K562 (cell line): ENCODE measurements around the gene MBLAC2. TPM values are rescaled to one million over a fixed set of nuclear protein-coding genes. Genes with fewer than 3 reads are reported as not detected.

ENCODE experiments used
- ARHGAP35 ChIP-seq: fragments of 450-650 bp; IDR thresholded peaks from 2 replicates; pipeline ENCODE4 v1.6.1; 2018; ENCODE audit not compliant: partially characterized antibody
- ASH1L ChIP-seq: fragments of 450-650 bp; IDR thresholded peaks from 2 replicates; pipeline ENCODE4 v1.6.1; 2018; ENCODE audit warnings: borderline replicate concordance, mild to moderate bottlenecking, low read depth; ENCODE audit not compliant: partially characterized antibody
- CBX2 ChIP-seq: fragments of 200-600 bp; sonication (generic); IDR thresholded peaks from one replicate; pipeline ENCODE4 v1.6.1; 2012; ENCODE audit warnings: mild to moderate bottlenecking, low read length, inconsistent platforms; ENCODE audit not compliant: insufficient read depth, poor library complexity, severe bottlenecking
- COPS2 ChIP-seq: fragments of 450-650 bp; conservative IDR thresholded peaks from 2 replicates; pipeline ENCODE4 v1.6.1; 2016; ENCODE audit warnings: mild to moderate bottlenecking, moderate library complexity
- HCFC1 ChIP-seq: IDR thresholded peaks from 2 replicates; pipeline ENCODE4 v1.6.1; 2012; ENCODE audit warnings: low read depth, low read length, improper control_type of control experiment
- HNRNPK ChIP-seq: fragments of 200-400 bp; formaldehyde crosslinking; IDR thresholded peaks from one replicate; pipeline ENCODE4 v1.6.1; 2018; ENCODE audit warnings: mild to moderate bottlenecking, low read depth, low read length; ENCODE audit not compliant: poor library complexity, severe bottlenecking
- IFI16 ChIP-seq: fragments of 250-450 bp; sonication (Bioruptor Pico); IDR thresholded peaks from 2 replicates; pipeline ENCODE4 v2.1.2; 2022; ENCODE audit warnings: mild to moderate bottlenecking, inconsistent platforms
- MCM5 ChIP-seq: fragments of 450-650 bp; IDR thresholded peaks from 2 replicates; pipeline ENCODE4 v1.6.1; 2016; ENCODE audit warnings: low read depth
- NONO ChIP-seq, 2 experiments: fragments of 200-400 bp in 1 of 2; fragments of 450-650 bp in 1 of 2; formaldehyde crosslinking in 1 of 2; IDR thresholded peaks; 2 replicates each; pipeline ENCODE4 v1.6.1; 2017; ENCODE audit warnings: low read depth in 2 of 2, mild to moderate bottlenecking in 2 of 2, moderate library complexity in 2 of 2, low read length in 1 of 2
- RFX7 ChIP-seq: fragments of 250-450 bp; sonication (Bioruptor Pico); IDR thresholded peaks from 2 replicates; pipeline ENCODE4 v1.5.1; 2021; ENCODE audit warnings: mild to moderate bottlenecking
- SMARCE1 ChIP-seq: fragments of 450-650 bp; IDR thresholded peaks from 2 replicates; pipeline ENCODE4 v1.7.1; 2016; ENCODE audit warnings: mild to moderate bottlenecking
- YY1 ChIP-seq, 3 experiments: IDR thresholded peaks; 2 replicates each; pipeline ENCODE4 v1.6.1; 2011; ENCODE audit warnings: low read length in 2 of 3, mild to moderate bottlenecking in 2 of 3, moderate library complexity in 2 of 3, borderline replicate concordance in 1 of 3, control low read depth in 1 of 3, low read depth in 1 of 3; ENCODE audit not compliant: insufficient read depth in 3 of 3, insufficient replicate concordance in 2 of 3, control insufficient read depth in 1 of 3, insufficient read length in 1 of 3; ENCODE audit errors: extremely low read depth in 1 of 3
- ZNF239 ChIP-seq: fragments of 250-450 bp; sonication (Bioruptor Pico); IDR thresholded peaks from 2 replicates; pipeline ENCODE4 v1.4.0; 2020; ENCODE audit warnings: mild to moderate bottlenecking
- ZNF707 ChIP-seq: fragments of 250-450 bp; sonication (Bioruptor Pico); conservative IDR thresholded peaks from 2 replicates; pipeline ENCODE4 v1.8.0; 2022; ENCODE audit warnings: inconsistent platforms, mild to moderate bottlenecking, moderate library complexity
- ZNF76 ChIP-seq: fragments of 250-450 bp; sonication (Bioruptor Pico); IDR thresholded peaks from 2 replicates; pipeline ENCODE4 v1.4.0; 2020; ENCODE audit warnings: mild to moderate bottlenecking, moderate library complexity, borderline replicate concordance
- polyA plus RNA-seq, 8 experiments: library from polyadenylated mRNA; depleted of rRNA in 4 of 8; stranded (reverse) in 5 of 8; unstranded in 3 of 8; fragments of >200 nt; fragmentation: Nextera tagmentation in 2 of 8; fragmentation: Illumina TruSeq in 1 of 8; extraction: Ambion mirVana in 2 of 8; extraction: Trizol in 1 of 8; gene quantifications; 2 replicates each; pipeline versions ENCODE4 v1.2.1 to v1.2.3, GENCODE V29; 2011 to 2014; ENCODE audit warnings: inconsistent platforms in 1 of 8, missing spikeins in 1 of 8
- total RNA-seq, 7 experiments: library from RNA; depleted of rRNA in 6 of 7; stranded (reverse); fragments of >200 nt in 6 of 7; fragmentation: Illumina TruSeq in 2 of 7; extraction: Trizol in 2 of 7; gene quantifications; 2 replicates each; pipeline versions ENCODE4 v1.2.1 to v1.2.3, GENCODE V29; 2011 to 2021; ENCODE audit warnings: low replicate concordance in 1 of 7
- TF ChIP-seq, protein P1 (sequence below): sonication (generic); formaldehyde crosslinking; IDR thresholded peaks from 2 replicates; pipeline ENCODE4 v1.8.1; 2022; ENCODE audit warnings: missing genetic modification reagents
- TF ChIP-seq, protein P2 (sequence below): sonication (generic); formaldehyde crosslinking; IDR thresholded peaks from 2 replicates; pipeline ENCODE4 v1.8.0; 2022; ENCODE audit warnings: mild to moderate bottlenecking, missing genetic modification reagents, borderline replicate concordance
- TF ChIP-seq, protein P3 (sequence below): fragments of 200-800 bp; sonication (Bioruptor generic); IDR thresholded peaks from 2 replicates; pipeline ENCODE4 v1.6.1; 2017; ENCODE audit warnings: missing genetic modification characterization, missing compliant biosample characterization
- TF ChIP-seq, protein P4 (sequence below): fragments of 250-450 bp; sonication (Bioruptor Pico); IDR thresholded peaks from 2 replicates; pipeline ENCODE4 v1.5.0; 2022; ENCODE audit warnings: mild to moderate bottlenecking

The MBLAC2 gene
- total and polyA plus RNA-seq, 9 of the 15 experiments (the other 6 are each of a cell fraction or from before 2014, with no cell fraction given): 2.4 to 13.1 (median 10.3) TPM

DNA sequence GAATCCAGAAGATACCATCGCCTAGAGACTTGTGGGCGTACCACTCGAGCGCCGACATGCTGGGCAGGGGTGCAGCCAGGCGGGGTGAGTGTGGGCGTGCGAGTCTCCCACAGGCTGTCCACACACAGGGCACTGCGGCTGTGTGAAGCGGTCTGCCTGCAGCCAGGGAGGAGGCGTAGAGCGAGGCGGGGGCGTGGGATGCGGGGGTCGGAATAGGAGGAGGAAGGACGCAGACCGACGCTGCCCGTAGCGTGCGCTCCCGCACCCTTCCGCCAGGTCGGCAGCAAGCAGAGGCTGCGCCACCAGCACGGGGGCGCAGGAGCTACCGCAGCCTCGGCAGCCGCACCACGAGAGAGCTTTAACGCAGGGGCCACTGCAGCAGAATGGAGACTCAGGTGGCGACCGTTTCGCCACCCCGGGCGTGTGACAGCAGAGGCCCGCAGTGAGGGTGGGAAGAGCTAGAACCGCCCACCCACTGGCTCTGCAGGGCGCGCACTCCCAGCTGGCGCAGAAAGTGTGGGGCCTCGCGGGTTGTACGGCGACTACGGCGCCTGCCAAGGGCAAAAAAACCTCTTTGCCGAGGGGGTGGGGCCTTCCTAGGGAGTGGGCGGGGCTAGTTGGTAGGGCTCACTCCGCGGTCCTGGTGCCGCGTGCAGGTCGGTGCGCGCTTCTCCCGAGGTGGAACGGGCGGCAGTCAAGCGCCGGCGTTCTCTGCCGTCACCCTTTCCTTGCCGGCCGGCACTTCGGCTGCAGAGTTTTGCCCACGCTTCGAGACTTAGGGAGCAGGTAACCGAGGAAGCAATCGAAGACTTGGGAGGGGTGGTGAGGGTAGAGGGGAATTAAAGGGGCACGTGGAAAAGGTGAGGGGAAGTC is at the start of gene MBLAC2, which contains the start of gene POLR3G (continued):
- TF ChIP-seq YY1 (IDR thresholded peaks at IDR 0.05; ENCODE audit: borderline replicate concordance in 1 of 3, control insufficient read depth in 1 of 3, extremely low read depth in 1 of 3, insufficient read depth in 3 of 3, insufficient read length in 1 of 3, insufficient replicate concordance in 2 of 3, low read depth in 1 of 3, low read length in 2 of 3) (peak in 2 of 3 experiments; percentile 42 to 53), HCFC1 (peak; percentile 44), RFX7 (CRISPR knock-in tag) (no peak), ASH1L (no peak), HNRNPK (peak; percentile 14), ZNF239 (CRISPR knock-in tag) (no peak), ZNF76 (CRISPR knock-in tag) (no peak), IFI16 (CRISPR knock-in tag) (no peak), ARHGAP35 (no peak), MCM5 (no peak), CBX2 (no peak), ZNF707 (CRISPR knock-in tag) (no peak), NONO (IDR thresholded peaks at IDR 0.05; ENCODE audit: low read depth in 2 of 2, low read length in 1 of 2) (peak; percentile 58 to 83; a peak in 3 of 4 replicates), SMARCE1 (no peak; the same call in 1 of the 2 replicates), COPS2 (no peak)
- TF ChIP-seq, protein P1, sequence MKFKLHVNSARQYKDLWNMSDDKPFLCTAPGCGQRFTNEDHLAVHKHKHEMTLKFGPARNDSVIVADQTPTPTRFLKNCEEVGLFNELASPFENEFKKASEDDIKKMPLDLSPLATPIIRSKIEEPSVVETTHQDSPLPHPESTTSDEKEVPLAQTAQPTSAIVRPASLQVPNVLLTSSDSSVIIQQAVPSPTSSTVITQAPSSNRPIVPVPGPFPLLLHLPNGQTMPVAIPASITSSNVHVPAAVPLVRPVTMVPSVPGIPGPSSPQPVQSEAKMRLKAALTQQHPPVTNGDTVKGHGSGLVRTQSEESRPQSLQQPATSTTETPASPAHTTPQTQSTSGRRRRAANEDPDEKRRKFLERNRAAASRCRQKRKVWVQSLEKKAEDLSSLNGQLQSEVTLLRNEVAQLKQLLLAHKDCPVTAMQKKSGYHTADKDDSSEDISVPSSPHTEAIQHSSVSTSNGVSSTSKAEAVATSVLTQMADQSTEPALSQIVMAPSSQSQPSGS (CRISPR knock-in tag): no peak
- TF ChIP-seq, protein P2, sequence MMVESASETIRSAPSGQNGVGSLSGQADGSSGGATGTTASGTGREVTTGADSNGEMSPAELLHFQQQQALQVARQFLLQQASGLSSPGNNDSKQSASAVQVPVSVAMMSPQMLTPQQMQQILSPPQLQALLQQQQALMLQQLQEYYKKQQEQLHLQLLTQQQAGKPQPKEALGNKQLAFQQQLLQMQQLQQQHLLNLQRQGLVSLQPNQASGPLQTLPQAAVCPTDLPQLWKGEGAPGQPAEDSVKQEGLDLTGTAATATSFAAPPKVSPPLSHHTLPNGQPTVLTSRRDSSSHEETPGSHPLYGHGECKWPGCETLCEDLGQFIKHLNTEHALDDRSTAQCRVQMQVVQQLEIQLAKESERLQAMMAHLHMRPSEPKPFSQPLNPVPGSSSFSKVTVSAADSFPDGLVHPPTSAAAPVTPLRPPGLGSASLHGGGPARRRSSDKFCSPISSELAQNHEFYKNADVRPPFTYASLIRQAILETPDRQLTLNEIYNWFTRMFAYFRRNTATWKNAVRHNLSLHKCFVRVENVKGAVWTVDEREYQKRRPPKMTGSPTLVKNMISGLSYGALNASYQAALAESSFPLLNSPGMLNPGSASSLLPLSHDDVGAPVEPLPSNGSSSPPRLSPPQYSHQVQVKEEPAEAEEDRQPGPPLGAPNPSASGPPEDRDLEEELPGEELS (CRISPR knock-in tag): no peak
- TF ChIP-seq, protein P3, sequence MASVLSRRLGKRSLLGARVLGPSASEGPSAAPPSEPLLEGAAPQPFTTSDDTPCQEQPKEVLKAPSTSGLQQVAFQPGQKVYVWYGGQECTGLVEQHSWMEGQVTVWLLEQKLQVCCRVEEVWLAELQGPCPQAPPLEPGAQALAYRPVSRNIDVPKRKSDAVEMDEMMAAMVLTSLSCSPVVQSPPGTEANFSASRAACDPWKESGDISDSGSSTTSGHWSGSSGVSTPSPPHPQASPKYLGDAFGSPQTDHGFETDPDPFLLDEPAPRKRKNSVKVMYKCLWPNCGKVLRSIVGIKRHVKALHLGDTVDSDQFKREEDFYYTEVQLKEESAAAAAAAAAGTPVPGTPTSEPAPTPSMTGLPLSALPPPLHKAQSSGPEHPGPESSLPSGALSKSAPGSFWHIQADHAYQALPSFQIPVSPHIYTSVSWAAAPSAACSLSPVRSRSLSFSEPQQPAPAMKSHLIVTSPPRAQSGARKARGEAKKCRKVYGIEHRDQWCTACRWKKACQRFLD: peak; percentile 71; the same call in 1 of the 2 replicates
- TF ChIP-seq, protein P4, sequence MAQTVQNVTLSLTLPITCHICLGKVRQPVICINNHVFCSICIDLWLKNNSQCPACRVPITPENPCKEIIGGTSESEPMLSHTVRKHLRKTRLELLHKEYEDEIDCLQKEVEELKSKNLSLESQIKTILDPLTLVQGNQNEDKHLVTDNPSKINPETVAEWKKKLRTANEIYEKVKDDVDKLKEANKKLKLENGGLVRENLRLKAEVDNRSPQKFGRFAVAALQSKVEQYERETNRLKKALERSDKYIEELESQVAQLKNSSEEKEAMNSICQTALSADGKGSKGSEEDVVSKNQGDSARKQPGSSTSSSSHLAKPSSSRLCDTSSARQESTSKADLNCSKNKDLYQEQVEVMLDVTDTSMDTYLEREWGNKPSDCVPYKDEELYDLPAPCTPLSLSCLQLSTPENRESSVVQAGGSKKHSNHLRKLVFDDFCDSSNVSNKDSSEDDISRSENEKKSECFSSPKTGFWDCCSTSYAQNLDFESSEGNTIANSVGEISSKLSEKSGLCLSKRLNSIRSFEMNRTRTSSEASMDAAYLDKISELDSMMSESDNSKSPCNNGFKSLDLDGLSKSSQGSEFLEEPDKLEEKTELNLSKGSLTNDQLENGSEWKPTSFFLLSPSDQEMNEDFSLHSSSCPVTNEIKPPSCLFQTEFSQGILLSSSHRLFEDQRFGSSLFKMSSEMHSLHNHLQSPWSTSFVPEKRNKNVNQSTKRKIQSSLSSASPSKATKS (CRISPR knock-in tag): no peak
